ENCODE data around the gene DNALI1.

DNA sequence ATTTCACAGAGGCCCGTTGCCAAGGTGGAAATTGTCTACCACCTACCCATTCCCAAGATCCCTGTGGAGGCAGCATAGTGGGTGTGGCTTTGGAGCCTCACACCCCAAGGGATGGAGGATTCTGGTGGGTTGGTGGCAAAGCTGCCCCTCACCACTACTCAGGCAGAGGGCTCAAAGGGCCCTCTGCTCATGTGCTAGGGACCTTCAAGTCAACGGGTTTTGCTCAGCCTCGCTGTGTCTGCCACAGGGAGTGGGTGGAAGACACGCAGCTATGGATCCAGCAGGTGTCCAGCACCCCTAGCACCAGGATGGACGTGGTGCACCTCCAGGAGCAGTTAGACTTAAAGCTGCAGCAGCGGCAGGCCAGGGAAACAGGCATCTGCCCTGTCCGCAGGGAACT, 2.3 kb downstream of the DNALI1 start:
- TF ChIP-seq ESRRG (CRISPR knock-in tag; IDR thresholded peaks at IDR 0.05): no peak
- TF ChIP-seq TCF4 (CRISPR knock-in tag; IDR thresholded peaks at IDR 0.05; ENCODE audit: borderline replicate concordance): no peak
- TF ChIP-seq, protein P1, sequence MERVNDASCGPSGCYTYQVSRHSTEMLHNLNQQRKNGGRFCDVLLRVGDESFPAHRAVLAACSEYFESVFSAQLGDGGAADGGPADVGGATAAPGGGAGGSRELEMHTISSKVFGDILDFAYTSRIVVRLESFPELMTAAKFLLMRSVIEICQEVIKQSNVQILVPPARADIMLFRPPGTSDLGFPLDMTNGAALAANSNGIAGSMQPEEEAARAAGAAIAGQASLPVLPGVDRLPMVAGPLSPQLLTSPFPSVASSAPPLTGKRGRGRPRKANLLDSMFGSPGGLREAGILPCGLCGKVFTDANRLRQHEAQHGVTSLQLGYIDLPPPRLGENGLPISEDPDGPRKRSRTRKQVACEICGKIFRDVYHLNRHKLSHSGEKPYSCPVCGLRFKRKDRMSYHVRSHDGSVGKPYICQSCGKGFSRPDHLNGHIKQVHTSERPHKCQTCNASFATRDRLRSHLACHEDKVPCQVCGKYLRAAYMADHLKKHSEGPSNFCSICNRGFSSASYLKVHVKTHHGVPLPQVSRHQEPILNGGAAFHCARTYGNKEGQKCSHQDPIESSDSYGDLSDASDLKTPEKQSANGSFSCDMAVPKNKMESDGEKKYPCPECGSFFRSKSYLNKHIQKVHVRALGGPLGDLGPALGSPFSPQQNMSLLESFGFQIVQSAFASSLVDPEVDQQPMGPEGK (CRISPR knock-in tag; IDR thresholded peaks at IDR 0.05; ENCODE audit: borderline replicate concordance): no peak

Data from SK-N-SH treated with all-trans-retinoic acid at 6 μM for 48 hours (cell line).